ENCODE results near the gene C1QB.
"Not testable (repeated sequence)": the region's sequence is repeated elsewhere in the genome, so short reads cannot be mapped to it uniquely, and the experiment has no call there.

Gene C1QB

GRCh38 chr1:22699681-22700520 lies 46.9 kb downstream of the C1QB start:
- no peak for DNase-seq

DNA sequence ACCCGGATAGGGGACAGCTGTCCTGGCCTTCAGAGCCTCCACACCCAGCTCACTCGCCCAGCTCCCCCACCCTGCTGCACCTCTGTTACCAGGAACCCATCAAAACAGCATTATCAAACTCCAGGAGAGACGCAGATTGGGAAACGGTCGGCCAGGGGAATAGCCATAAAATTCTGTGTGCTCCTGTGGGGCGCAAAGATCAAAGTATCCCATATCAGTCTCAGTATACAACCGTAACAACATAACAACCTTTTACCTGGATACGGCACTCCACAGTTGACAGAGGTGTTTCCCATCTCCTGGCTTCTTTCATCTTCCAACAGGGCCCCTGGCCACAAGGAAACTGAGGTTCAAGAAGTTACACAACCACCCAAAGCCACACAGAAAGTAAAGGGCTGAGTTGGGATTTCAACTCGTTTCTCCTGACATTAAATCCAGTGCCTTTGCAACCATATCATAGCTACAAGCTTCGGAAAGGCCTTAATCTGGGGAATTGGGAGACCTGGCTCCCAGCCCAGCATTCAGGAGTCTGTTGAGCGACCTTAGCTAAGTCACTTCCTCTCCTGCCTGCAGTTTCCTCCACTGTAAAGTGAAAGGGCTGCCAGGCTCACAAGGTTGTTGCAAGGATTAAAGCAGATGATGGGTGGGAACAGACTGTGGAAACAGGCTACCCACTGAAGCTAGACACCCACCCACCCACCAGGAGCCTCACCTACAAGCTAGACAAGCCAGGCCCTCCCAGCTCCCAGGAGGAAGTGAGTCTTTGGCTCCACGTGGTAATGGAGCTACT lies 49.5 kb downstream of the C1QB start:
- no peak for DNase-seq

DNA sequence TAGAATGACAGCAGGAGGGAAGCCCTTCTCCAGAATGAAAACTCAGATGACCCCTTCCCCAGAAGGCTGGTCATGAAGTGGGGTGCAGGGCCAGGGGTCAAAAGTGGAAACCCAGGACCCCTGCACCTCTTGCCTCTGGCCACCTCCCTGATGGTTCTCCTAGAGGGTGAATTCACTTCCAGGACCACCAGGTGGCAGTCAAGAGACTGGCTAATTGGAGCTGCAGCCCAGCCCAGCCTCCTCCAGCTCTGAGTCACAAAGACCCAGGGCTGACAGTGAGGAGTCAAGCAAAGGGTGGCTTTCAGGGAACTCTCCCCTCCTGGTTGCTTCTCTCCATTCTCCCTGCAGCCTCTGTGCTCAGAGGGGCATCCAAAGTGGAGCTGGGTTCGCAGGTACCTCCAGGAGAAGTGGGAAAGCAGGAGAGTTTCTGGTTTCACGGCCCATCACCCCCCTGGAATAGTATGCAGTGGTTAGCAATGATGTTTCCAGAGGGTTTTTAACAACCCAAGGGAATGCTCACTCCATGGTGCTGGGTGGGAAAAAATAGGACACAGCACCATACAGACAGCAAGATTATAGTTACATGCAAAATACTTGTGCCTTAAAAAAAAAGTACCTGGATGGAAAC lies 51.5 kb downstream of the C1QB start:
- peak; percentile 58 to 87 (median 79) for DNase-seq

DNA sequence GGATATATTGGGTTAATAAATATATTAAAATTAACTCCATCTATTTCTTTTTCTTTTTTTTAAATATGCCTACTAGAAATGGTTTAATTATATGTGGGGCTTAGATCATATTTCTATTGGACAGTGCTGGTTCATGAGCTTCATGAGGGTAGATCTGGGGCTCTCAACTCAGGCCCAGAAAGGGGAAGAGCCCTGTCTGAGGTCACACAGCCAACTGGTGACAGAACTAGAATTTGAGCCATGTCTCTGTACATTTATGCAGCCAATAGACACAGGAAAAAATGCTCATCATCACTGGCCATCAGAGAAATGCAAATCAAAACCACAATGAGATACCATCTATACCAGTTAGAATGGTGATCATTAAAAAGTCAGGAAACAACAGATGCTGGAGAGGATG lies 52.5 kb downstream of the C1QB start:
- no peak for DNase-seq

- DNase-seq, result not testable (repeated sequence)
Measured at GRCh38 chr1:22706100-22706499, 53.1 kb downstream of the C1QB start.

GRCh38 chr1:22708777-22709176 lies 55.7 kb downstream of the C1QB start:
- no peak for DNase-seq

DNA sequence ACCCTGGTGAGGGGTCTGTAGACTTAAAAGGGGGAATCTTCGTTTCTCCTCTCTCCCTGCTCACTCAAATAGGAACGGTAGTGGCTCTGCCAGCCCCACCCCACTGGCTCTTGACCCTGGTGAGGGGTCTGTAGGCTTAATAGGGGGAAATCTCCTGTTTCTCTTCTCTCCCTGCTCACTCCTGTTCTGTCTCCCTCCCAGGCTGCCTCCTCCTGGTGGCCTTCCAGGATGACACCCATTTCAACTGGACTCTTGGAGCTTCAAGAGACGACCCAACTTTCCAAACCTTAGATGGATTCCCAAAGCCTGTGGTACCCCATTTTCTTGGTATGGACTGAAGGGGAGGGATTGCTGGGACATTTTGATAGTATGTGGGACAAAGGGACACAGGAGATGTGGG lies 56.2 kb downstream of the C1QB start:
- DNase-seq, result peak in 1 of 3 experiments; percentile 19

DNA sequence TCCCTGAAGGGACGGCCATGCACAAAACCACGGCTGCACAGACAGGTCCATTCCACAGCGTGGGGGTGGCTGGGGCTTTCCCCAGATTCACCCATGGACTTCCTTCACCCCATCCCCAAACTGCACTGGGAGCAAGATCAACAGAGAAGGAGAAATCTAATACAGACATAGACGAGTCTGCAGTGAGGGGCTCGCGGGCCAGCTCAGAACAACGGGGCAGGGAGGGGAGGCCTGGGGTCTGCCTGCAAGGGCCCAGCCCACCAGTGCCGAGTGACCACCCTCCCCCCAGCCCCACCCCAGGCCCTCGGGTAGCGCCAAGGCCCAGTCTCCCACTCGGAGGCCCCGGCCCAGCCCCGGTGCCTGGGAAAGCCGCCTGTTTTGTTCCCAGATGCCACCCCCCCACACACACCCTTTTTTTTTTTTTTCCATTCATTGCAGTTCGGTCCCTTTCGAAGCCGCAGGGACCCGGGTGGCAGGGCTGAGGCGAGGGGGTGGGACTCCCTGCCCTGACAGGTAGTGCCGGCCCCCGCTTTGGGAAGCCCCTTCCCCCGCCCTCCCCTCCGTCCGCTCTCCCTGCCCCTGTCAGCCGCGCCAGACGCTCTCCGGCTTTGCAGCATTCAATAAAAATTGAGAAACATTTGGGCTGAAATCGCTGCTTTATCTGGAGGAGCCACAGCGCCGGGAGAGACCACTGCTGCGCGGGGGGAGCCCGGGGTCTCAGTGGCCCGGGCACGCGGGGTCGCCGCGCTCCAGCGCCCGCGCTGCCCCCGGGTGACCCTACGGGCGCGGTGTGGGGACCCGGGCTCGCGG lies 57.1 kb downstream of the C1QB start:
- peak; percentile 52 to 80 (median 69) for DNase-seq

DNA sequence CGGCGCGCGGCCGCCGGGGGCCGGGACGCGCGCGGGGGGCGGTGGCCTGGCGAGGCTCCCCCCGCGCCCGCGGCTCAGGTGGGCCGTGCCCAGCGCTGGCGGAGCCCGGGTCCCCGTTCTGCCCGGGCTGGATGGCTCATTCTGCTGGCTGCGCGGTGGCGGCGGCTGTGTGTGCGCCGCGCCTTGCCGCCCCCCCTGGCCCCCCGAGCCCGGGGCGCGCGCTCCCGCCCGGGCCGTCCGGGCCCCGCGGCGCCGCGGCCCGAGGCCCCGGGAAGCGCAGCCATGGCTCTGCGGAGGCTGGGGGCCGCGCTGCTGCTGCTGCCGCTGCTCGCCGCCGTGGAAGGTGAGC lies 57.6 kb downstream of the C1QB start, which contains the start of gene EPHB2:
TSS of gene EPHB2 (plus strand) at position 139 of the 349 bp plus-strand sequence. CDS start at position 283, 144 bp downstream.
- DNase-seq, result peak; percentile 52 to 65 (median 63)

- peak in 2 of 3 experiments; percentile 40 to 49 for DNase-seq
Measured at GRCh38 chr1:22711071-22711470, 58.0 kb downstream of the C1QB start.
